HG03460 (cell line): Measurements from ENCODE around the gene WASF3.
"Not testable (repeated sequence)": the region's sequence is repeated elsewhere in the genome, so short reads cannot be mapped to it uniquely, and the experiment has no call there.

ENCODE experiments used
- ATAC-seq: cut with Tn5 transposase; IDR thresholded peaks from one replicate; pipeline ENCODE4 v1.9.1; 2021; ENCODE audit not compliant: unreplicated experiment

WASF3 gene

DNA sequence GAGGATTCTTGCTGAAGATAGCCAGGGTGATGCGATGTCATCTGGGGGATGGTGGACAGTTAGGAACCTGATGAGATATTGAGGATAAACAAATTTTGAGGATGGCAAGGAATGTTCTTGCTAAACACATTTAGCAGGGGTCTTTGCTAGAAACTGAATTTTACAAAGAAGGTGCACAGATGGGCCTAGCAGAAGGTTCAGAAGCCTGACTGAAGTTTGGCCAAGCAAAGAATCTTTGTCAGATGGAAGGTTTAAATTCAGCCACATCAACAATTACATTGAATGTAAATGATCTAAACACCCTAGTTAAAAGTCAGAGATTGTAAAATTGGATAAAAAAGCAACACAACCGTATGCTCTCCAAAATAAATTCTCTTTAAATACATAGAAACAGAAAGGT, 68.8 kb downstream of the WASF3 start:
- ATAC-seq: no peak

DNA sequence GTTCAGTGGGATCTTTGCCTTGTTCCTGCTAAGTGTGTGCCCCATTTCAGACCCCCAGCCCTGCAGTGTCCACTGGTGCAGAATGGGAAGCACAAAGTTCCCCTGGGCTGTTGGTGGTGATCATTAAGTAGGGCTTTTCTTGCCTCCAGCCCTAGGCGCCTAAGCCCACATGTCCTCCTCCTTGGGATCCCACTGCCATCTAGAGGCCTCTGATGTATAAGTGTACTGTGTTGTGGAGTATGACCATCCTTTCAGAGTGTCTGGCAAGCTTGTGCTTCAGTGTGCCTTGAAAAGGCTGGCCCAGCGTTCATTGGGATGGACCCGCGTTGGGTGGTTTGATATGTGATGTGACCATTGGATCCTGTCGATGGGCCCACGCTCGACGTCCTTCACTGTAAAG, 71.2 kb downstream of the WASF3 start:
- ATAC-seq: no peak

DNA sequence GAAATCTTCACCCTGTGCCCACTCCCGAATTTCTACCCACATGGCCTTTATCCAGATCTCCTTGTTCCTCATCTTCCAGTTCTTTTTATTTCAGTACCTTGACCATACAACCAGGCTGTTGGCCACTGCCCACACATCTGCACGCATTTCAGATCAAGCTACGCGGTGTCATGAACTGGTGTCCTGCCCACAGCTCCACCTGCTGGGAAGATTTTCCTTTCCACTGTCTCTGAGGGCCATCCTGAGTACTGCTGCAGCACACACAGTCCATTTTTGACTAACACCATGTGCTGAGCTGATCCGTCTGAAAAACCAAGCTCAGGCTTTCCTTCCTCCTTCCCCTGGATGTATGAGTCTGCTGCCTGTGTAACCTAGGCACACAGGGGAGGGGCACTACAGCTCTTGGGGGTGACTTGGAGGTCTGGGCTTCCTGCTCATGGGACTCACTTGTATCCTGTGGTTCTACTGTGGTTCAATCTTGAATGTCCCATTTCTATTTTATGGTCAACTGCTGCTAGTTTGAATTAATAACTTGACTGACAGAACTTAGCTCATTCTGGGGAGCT, 71.9 kb downstream of the WASF3 start:
- no peak for ATAC-seq

DNA sequence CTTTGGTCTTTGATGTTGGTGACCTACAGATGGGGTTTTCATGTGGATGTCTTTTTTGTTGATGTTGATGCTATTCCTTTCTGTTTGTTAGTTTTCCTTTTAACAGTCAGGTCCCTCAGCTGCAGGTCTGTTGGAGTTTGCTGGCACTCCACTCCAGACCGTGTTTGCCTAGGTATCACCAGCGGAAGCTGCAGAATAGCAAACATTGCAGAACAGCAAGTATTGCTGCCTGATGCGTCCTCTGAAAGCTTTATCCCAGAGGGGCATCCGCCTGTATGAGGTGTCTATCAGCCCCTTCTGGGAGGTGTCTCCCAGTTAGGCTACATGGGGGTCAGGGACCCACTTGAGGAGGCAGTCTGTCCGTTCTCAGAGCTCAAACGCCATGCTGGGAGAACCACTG, 78.2 kb downstream of the WASF3 start:
- not testable (repeated sequence) for ATAC-seq

DNA sequence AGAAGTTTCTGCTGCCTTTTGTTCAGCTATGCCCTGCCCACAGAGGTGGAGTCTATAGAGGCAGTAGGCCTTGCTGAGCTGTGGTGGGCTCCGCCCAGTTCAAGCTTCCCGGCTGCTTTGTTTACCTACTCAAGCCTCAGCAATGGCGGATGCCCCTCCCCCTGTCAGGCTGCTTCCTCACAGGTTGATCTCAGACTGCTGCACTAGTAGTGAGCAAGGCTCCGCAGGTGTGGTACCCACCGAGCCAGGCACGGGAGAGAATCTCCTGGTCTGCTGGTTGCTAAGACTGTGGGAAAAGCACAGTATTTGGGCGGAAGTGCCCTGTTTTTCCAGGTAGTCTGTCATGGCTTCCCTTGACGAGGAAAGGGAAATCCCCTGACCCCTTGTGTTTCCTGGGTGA, 78.6 kb downstream of the WASF3 start:
- ATAC-seq: not testable (repeated sequence)

DNA sequence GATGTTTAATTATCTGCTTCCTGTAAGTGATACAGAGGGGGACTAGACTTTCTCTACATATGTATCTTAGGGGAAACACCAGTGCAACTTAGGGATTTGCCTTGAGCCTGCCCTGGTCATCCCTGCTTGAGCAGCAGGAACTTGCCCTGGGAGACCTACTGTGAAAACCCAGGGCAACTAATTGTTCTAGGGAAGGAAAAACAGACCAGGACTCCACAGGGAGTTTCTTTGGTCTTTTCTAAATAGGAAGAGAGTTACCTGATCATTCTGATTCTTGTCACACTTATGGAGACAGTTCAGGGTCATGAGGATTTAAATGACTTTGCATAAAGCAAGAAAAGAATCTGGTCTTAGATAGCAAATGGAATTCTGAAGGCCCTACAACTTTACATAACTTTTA, 89.1 kb downstream of the WASF3 start:
- no peak for ATAC-seq

DNA sequence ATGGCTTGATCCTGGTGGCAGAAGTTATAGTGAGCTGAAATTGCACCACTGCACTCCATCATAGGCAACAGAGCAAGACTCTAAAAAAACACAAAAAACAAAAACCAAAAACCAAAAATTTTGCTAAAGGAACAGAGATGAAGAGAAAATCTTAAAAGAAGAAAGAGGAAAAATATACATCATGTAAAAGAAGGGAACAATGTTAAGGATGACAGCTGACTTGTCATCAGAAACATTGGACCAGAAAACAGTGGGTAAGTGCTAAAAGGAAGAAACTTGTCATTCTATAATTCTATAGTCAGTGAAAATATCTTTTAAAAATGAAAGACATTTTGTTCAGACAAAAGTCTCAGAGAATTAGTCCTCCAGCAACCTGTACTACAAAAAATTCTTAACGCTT, 93.8 kb downstream of the WASF3 start:
- no peak for ATAC-seq

DNA sequence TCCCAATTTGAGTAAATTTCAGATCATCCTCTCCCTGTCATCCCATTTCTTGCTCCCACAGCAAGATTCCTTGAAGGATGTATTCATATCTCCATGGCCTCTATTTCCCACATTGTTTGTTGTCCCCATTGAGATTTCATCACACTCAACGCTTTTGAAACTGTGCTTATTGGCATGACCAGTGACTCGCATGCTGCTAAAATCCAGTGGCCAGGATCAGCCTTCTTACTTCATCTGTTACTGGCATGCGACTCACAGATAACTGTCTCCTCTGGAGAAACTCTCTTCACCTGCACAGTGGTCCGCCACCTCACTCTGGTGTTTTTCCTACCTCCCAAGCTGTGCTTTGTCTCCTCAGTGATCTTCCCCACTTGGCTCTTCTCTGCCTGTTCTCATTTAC, 95.8 kb downstream of the WASF3 start:
- no peak for ATAC-seq

DNA sequence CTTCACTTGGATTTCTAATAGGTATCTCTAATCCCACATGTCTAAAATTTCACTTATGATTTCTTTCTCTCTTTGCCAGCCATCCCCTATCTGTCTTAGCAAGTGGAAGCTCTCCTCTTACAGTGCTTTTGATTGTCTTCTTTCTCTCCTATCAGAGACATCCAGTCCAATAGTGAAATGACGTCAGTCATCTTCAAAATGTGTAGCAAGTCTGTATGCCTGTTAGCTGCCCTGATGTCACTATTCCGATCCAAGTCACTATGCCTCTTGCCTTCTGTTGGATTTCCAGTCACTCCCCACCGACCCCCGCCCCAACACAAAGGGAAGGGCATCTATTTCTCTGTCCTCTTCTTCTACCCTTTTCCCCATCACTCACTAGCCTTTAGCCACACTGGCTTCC, 96.4 kb downstream of the WASF3 start:
- ATAC-seq: no peak

DNA sequence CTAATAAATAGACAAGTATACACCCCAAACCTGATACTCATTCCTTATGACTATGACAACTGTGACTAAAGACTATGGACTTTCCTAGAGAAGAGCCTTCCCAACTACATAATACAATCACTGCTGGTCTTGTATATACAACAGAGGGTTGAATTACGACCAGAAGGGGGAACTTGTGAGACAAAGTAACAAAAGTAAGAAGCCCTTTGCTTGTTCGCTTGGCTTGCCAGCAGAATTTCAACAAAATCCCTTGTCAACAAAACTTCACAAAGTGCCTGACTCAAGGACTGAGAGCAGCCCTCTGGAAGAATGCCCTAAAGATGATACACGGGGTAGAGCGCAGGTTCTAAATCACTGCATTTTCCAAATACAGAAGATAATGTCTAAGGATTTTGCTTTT, 99.4 kb downstream of the WASF3 start:
- no peak for ATAC-seq

DNA sequence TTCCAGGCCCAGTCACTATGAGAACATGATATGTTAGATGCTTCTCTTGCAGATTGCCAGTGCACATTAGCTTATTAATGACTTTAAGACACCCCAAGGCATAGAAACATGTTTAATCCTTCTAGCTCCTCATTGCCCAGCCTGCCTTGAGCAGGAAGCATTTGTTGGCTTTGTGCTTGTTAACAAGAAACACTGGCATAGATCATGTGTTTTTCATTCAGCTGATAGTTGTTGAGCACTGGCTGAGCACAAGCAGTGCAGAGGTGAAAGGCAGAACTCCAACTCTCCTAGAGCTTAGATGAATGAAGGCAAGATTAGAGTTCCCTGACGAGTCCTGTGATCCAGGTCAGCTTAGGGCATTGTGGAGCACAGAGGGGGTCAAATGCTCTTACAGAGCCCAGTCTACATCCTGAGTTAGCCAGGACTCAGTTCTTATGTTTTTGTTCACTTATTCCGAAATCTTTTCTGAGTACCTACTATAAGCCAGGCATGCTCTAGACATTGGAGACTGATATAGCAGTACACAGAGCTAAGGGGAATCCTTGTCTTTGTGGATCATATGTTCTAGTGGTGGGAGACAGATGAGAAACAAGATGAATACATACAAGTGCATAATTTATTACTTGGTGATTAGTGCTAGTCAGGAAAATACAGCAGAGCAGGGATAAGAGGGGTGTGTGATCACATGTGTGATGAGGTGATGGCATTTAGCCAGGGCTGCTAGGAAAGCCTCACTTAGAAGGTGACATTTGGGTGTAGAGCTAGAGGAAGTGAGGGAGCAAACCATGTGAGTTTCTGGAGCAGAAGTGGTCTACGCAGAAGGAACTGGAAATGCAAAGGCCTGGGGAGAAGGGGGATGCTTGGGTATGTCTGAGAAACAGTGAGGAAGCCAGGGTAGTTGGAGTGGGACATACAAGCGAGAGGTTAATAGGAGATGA, 101.2 kb downstream of the WASF3 start:
- no peak for ATAC-seq

DNA sequence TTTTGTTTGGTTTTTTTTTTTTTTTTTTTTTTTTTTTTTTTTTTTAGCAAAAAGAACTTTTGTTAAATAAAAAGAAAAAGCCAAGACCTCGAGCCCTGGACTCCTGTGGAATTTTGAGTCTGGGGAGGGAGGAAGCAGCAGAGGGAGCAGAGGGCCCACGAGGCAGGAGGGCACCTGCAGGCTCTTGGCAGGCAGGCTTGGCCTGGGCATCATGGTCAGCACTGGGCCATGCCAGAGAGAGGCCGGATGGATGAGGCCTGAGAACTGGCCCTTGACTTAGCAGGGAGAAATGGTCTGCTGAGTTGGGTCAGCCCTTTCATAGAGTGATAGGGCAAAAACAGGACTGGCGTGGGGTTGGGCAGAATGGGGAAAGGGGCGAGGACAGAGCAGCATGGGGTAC, 102.7 kb downstream of the WASF3 start:
- ATAC-seq: no peak

DNA sequence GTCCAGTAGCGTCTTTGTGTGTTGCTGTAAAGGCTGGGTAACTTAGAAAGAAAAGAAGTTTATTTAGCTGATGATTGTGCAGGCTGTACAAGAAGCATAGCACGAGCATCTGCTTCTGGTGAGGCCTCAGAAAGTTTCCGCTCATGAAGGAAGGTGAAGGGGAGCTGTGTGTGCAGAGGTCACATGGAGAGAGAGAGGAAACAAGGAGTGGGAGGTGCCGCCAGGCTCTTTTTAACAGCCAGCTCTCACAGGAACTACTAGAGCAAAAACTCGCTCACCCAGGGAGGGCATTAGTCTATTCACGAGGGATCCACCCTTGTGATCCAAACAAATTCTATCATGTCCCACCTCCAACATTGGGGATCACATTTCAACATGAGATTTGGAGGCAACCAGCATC, 103.3 kb downstream of the WASF3 start:
- no peak for ATAC-seq

DNA sequence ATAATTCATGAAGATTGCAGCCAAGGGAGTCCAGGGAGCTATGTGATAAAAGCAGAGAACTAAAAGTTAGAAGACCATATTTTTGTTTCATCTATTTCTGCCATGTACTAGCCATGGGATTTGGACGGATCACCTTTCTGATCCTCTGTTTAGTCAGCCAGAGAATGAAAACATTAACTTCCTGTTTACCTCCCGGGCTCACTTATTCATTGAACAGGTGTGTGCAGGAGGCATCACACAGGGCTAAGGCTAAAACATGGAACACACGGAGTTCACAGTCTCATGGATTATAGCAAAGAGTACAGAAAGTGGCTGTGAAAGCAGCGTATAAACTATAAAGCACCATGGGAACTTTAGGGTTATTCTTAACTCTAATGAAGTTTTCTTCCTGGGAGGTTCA, 106.3 kb downstream of the WASF3 start:
- no peak for ATAC-seq

DNA sequence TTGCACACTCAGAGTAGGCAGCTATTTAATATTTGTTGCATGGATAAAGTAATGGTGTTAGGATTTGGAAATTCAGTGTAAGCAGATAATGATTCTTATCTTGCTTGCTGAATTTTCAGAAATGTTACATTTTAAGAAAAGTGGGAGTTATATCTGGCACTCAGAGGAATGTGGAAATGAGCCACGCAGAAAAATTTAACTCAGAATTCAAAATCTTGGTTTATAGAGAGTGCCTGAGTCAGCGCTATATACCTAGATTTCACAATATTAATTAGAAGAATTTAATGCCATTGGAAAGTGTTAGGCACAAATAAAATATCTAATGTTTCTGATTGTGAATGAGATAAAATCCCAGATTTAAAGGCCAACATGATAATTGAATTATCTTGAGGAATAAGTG, 106.8 kb downstream of the WASF3 start:
- no peak for ATAC-seq

DNA sequence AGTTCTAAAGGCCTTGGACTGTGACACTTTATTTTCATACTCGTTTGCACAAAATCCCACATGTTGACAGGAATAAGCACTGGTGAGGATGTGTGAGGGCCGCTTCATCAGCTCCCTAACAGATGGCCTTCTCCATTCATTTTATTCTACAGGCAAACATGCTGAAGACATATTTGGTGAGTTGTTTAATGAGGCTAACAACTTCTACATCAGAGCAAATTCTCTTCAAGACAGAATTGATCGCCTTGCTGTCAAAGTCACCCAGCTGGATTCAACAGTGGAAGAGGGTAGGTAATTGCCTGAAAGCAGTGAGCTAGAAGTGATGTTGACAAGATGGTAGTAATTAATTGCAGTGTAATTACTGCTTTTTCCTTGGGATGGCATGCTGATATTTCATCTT, 107.4 kb downstream of the WASF3 start:
- no peak for ATAC-seq

DNA sequence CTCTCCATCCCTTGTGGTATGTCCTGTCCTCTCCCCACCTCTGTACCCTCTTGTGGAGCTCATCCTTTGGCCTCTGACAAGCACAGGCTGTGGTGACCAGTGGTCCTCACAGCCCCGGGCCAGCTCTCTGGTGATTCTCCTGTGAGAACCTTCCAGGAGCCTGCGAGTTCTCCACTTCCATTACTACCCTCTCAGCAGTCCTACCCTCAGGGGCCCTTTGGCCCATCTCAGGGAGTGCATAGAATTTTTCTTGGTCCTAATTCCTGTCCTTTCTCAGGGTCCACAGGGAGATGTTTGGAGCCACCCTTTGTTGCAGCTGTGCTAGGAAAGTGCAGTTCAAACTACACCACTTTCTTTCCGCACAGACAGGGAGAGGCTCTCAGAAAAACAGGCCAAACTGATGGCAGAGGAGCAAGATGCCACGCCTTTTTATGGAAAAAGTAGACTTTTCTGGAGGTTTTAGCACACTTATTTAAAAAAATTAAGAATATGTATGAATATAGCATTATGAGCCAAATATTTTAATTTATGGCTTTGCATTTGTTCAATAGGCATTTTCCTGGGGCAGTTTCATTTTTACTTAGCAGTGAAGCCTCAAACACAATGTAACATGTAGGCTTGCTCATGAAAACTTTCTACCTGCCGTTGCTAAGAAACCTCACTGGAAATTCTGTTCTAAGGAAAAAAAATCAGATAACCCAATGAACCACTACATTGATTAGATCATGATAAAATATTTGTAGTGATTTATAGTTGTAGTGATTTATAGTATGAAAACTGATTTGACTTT, 111.1 kb downstream of the WASF3 start:
- ATAC-seq: no peak

DNA sequence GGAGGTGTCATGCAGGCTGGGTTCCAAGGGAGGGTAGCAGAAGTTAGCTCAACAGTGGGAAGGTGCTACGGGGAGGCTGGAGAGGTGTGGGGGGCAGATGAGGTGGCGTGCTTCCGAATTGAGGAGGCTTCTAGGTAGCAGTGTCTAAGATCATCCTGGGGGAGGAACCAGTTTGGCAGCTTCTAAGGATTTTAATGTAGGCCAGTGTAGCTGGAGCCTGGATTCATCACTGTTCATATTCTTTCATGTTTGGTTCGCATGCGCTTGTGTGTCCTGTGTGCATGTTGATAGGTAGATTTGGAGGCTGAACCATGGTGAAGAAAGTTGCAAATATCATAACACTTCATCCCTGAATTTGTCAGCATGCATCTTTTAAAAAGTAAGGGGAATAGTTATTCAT, 116.4 kb downstream of the WASF3 start:
- ATAC-seq: no peak

DNA sequence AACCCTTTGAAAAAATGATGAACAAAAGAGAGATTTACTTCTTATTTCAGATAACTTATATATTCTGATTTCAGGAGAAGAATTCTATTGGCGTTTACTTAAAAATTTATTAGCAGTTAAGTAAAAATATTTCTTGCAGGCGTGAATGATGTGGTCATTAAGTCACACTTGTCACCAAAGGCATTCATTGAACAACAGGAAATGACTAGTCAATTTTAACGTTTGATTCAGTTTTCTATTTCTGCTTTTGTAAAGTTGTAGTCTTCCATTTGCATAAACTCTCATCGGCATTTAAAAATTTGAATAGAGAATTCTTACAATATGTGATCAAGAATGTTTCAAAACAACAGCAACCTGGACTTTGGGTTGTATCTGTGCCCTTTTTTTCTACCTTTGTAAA, 119.7 kb downstream of the WASF3 start:
- no peak for ATAC-seq

DNA sequence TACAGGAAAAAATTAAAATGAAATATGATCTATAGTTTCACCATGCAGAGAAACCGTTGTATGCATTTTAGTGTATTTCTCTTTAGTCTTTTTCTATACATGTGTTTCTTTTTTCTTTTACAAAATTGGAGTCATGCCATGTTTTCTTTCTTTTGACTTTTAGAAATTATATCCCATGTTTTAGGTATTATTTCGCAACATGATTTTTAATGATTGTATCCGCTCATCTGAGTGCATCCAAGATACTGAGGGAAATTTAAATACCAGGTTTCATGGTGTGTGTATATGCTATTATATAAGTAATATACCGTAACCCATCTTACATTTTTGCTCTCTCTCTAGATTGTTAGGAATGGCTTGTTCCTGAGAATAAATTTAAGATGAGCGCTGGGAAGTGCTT, 120.8 kb downstream of the WASF3 start:
- ATAC-seq: no peak

DNA sequence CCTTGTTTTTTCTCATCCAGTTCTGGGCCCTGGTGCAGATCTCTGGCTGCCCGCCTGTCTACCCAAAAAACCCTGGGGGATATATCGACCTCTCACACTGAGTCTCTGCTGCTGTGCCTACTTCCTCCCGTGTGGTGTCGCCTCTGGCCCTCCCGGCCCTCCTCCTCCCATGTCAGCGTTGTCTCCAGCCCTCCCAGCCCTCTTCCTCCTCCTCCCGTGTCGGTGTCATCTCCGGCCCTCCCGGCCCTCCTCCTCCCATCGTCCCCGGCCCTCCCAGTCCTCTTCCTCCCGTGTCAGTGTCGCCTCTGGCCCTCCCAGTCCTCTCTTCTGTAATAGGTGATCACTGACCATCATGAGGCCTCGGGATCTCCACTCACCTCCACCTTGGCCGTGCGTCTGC, 121.3 kb downstream of the WASF3 start:
- no peak for ATAC-seq
